H1 (cell line): Measurements from ENCODE around the gene CD276. TPM values are rescaled to one million over a fixed set of nuclear protein-coding genes. Genes with fewer than 3 reads are reported as not detected.
A peak's percentile ranks its signal among the peaks of the same experiment; 100 is the strongest.

Source experiments
- ASH2L ChIP-seq: fragments of 200-600, 300-600 bp; sonication (generic); IDR thresholded peaks from one replicate; pipeline ENCODE4 v1.7.1; 2017; ENCODE audit warnings: low read length
- CBX8 ChIP-seq: fragments of 300-800, 300-1000 bp; sonication (generic); IDR thresholded peaks from 2 replicates; pipeline ENCODE4 v1.7.1; 2016; ENCODE audit warnings: low read depth, low read length, borderline replicate concordance
- CHD7 ChIP-seq: fragments of 300-600 bp; sonication (generic); IDR thresholded peaks from 2 replicates; pipeline ENCODE4 v1.7.1; 2012; ENCODE audit warnings: low read length, moderate library complexity, mild to moderate bottlenecking, inconsistent platforms; ENCODE audit not compliant: insufficient replicate concordance
- CTBP2 ChIP-seq: IDR thresholded peaks from 2 replicates; pipeline ENCODE4 v1.7.0; 2011; ENCODE audit warnings: borderline replicate concordance, mild to moderate bottlenecking, moderate library complexity, mixed read lengths, low read length; ENCODE audit not compliant: insufficient read depth, insufficient read length
- JUN ChIP-seq: IDR thresholded peaks from 2 replicates; pipeline ENCODE4 v1.6.1; 2011; ENCODE audit warnings: low read depth, mild to moderate bottlenecking, improper control_type of control experiment, low read length
- KDM4A ChIP-seq: IDR thresholded peaks from one replicate; pipeline ENCODE4 v1.7.1; 2012; ENCODE audit warnings: low read depth, mild to moderate bottlenecking, moderate library complexity, low read length, inconsistent platforms; ENCODE audit not compliant: severe bottlenecking
- PHF8 ChIP-seq: fragments of 200-600 bp; sonication (generic); conservative IDR thresholded peaks from 2 replicates; pipeline ENCODE4 v1.7.1; 2012; ENCODE audit warnings: low read depth, mild to moderate bottlenecking, inconsistent platforms, low read length, moderate library complexity
- SIN3A ChIP-seq, 2 experiments: IDR thresholded peaks in 1 of 2; conservative IDR thresholded peaks in 1 of 2; 2 replicates each; pipeline ENCODE4 v1.6.1; 2011 to 2012; ENCODE audit warnings: low read length in 2 of 2, improper control_type of control experiment in 1 of 2, low read depth in 1 of 2, mild to moderate bottlenecking in 1 of 2
- SUZ12 ChIP-seq: fragments of 200-600 bp; sonication (generic); IDR thresholded peaks from 2 replicates; pipeline ENCODE4 v1.6.1; 2012; ENCODE audit warnings: mild to moderate bottlenecking, inconsistent platforms, low read length, moderate library complexity, mixed read lengths
- polyA plus RNA-seq, 7 experiments: library from polyadenylated mRNA; depleted of rRNA in 3 of 7; stranded (reverse) in 5 of 7; unstranded in 2 of 7; fragments of >200 nt in 5 of 7; fragments of 200-250 nt in 2 of 7; gene quantifications; 1 replicate in 5 of 7; 2 replicates in 1 of 7; 4 replicates in 1 of 7; pipeline versions ENCODE4 v1.2.1 to v1.2.3, GENCODE V29; 2011 to 2013; ENCODE audit warnings: missing spikeins in 2 of 7, mixed read lengths in 2 of 7
- total RNA-seq: library from RNA; stranded (reverse); fragmentation: NEBNext Ultra II Directional; extraction: Animal tissue kit (Norgen Biotek cat#: 25700); gene quantifications from 2 replicates; pipeline ENCODE4 v1.2.1, GENCODE V29; 2021

The CD276 gene
- total and polyA plus RNA-seq, 2 of the 8 experiments (the other 6 are each of a cell fraction or from before 2014, with no cell fraction given) = 156 to 158 TPM

GRCh38 chr15:73752806-73753193 lies 68.6 kb downstream of the CD276 start (continued):
- TF ChIP-seq CHD7 (no peak), SUZ12 (0 out of 2 replicates have a peak, but pooled peaks have one; percentile 4), ASH2L (no peak), CTBP2 (no peak), CBX8 (no peak), JUN (no peak), SIN3A (conservative IDR thresholded peaks at IDR 0.05 in 1 of 2, IDR thresholded peaks at IDR 0.05 in 1 of 2; ENCODE audit: low read depth in 1 of 2, low read length in 2 of 2) (no peak; a peak in 1 of 4 replicates), KDM4A (peak; percentile 6), PHF8 (0 out of 2 replicates have a peak, but pooled peaks have one; percentile 3)
